T follicular helper cell (primary cell): ENCODE results near the gene CABP4.
"Not testable (repeated sequence)": the region's sequence is repeated elsewhere in the genome, so short reads cannot be mapped to it uniquely, and the experiment has no call there.

Source experiments
- DNase-seq: peaks from one replicate; pipeline ENCODE4 v3.0.0-alpha.2; 2020; ENCODE audit warnings: low read depth

The CABP4 gene

DNA sequence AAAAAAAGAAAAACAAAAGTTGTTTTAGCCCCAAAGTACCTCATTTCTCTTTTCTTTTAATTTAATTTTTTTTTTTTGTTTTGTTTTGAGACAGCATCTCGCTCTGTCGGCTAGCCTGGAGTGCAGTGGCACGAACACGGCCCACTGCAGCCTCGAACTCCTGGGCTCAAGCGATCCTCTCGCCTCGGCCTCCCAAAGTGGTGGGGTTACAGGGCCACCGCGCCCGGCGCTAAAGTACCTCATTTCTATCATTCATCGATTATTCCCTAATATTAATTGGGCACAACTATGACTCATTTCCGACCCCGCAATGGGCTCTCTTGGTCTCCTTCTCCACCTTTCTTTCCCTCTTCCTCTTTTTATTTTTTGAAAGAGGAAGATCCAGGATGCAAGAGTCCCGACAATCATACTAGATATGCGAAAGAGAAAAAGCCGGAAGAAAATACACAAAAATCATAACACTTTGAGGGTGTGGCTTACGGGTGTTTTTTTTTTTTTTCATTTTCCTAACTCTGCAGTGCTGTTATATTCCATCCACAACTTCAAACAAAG is 27.2 kb downstream of the CABP4 start:
- DNase-seq = no peak

- DNase-seq = peak; percentile 97
Observed at GRCh38 chr11:67482827-67483798, 28.0 kb downstream of the CABP4 start, which contains the start of gene AIP. Gene AIP, plus strand, starts transcription at chr11:67483026. Its CDS starts 133 bp downstream, at chr11:67483159.

DNA sequence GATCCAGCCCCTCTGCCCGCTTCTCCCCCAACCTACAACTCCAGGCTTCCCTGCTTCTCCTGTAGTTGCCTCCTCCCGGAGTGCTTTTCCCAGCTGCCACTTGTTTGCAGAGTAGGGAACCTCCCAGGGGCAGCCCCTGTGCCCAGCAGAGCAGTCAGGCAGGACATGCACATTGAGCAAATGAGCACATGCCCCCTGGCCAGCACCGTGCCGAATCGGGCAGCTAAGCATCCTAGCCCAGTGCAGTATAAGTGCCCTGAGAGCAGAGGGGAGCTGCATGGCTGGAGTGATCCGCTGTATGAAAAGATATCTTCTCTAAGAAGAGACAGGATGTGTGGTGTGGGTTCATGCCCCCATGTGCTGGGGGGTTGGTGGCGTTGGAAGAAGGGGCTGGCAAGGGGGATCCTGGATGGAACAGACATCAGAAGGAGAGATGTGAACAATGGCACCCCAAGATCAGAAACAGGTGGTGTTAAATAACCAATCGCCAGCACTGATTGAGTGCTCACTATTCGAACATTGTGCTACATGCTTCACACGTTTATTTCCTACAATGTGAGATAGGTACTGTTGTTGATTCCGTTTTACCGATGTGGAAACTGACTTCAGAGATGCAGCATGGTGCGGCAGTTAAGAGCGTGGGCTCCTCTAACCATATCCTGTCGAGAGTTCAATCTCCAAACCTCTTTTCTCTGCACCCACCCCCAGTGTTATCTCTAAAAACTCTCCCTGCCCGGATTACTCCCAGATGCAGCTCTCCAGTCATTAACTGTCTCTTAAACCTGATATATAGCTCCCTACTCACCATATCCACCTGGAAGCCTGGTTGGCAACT is 28.9 kb downstream of the CABP4 start:
- DNase-seq = no peak

GRCh38 chr11:67484847-67485311 is 29.7 kb downstream of the CABP4 start:
- no peak for DNase-seq

- not testable (repeated sequence) for DNase-seq
Observed at GRCh38 chr11:67485873-67486361, 30.8 kb downstream of the CABP4 start.

GRCh38 chr11:67486481-67487195 is 31.5 kb downstream of the CABP4 start:
- DNase-seq = no peak

DNA sequence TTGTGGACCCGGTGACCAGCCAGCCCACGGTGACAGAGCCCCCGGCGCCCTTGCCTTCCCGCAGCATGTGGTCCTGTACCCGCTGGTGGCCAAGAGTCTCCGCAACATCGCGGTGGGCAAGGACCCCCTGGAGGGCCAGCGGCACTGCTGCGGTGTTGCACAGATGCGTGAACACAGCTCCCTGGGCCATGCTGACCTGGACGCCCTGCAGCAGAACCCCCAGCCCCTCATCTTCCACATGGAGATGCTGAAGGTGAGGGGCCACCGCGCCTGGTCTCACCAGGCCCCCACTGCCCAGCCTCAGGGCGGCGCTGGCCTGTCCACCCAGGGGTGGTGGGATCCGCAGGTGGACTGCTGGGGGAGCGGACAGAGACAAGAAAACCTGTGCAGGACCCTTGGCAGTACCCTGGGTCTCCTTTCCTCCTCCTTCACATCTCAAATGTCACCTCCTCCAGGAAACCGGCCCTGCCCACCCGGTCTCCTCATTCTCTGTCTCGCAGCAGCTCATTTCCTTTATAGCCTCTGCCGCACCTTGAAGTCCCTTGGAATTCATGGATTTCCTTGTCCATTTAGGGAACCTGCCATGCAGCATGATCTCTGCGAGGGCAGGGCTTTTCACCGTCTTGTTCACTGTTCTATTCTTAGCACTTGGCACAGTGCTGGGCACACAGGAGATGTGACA is 34.2 kb downstream of the CABP4 start:
- no peak for DNase-seq

DNA sequence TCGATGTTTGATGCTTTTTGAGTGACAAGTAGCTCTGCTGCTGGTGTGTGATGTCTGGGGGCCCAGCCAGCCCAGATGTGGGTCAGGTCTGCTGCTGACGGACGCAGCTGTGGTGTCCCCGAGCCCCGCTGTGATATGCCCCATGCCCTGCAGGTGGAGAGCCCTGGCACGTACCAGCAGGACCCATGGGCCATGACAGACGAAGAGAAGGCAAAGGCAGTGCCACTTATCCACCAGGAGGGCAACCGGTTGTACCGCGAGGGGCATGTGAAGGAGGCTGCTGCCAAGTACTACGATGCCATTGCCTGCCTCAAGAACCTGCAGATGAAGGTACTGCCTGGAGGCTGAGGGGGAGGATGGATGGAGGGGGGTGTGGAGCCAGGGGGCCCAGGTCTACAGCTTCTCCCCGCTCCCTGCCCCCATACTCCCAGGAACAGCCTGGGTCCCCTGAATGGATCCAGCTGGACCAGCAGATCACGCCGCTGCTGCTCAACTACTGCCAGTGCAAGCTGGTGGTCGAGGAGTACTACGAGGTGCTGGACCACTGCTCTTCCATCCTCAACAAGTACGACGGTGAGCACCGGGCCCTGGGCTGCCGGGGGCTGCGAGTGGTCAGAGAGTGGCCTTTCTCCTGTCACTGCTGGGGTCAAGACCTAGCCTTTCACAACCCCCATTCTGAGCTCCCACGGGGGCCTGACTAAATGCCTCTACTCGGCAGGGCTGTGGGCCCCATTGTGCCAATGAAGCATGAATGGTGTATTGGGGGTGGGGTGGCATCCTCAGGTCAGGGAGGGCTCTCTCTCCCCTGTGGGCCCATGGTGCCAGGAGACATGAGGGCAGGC is 35.0 kb downstream of the CABP4 start:
- DNase-seq = no peak

DNA sequence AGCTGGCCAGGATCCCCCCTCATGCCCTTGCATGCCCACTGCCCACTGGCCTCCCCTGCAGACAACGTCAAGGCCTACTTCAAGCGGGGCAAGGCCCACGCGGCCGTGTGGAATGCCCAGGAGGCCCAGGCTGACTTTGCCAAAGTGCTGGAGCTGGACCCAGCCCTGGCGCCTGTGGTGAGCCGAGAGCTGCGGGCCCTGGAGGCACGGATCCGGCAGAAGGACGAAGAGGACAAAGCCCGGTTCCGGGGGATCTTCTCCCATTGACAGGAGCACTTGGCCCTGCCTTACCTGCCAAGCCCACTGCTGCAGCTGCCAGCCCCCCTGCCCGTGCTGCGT is 35.5 kb downstream of the CABP4 start:
- no peak for DNase-seq

DNA sequence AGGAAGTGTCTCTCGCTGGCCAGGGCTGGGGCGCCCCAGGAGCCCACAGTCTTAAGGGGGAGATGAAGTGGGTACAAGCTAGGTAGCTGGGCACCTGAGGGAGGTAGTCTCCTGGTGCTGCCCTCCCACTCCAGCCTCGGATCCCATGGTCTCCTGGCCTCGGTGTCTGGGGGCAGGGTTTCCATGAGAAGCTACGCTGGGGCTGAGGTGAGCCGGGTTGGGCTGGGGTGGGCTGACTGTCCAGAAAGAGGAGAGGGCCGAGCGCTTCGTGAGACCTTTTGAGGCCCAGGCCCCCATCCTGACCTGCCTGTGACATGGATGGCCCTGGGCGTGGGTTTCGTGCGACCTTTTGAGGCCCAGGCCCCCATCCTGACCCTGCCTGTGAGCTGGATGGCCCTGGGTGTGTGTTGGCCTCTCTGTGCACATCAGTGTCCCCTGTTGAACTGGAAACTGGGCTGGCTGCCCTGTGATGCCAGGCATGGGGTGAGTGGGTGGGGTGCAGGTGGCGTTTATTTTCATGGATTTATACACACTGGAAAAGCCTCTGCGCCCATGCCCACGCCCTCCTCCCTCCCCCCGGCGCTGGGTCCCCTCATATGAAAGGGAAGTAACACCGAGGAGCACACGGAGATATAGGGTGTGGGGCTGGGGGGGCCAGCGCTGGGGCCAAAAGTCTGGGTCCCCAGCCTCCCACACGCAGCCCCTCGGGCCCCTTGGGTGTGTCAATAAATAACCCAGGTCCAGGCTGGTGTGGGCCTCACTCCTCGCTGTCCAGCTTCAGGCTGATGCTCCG is 36.3 kb downstream of the CABP4 start:
- no peak for DNase-seq

GRCh38 chr11:67492069-67492727 is 37.0 kb downstream of the CABP4 start:
- no peak for DNase-seq

- DNase-seq = no peak
Observed at GRCh38 chr11:67492801-67493547, 37.8 kb downstream of the CABP4 start.

- no peak for DNase-seq
Observed at GRCh38 chr11:67493548-67494370, 38.6 kb downstream of the CABP4 start.

- DNase-seq = no peak
Observed at GRCh38 chr11:67494371-67495233, 39.4 kb downstream of the CABP4 start.

DNA sequence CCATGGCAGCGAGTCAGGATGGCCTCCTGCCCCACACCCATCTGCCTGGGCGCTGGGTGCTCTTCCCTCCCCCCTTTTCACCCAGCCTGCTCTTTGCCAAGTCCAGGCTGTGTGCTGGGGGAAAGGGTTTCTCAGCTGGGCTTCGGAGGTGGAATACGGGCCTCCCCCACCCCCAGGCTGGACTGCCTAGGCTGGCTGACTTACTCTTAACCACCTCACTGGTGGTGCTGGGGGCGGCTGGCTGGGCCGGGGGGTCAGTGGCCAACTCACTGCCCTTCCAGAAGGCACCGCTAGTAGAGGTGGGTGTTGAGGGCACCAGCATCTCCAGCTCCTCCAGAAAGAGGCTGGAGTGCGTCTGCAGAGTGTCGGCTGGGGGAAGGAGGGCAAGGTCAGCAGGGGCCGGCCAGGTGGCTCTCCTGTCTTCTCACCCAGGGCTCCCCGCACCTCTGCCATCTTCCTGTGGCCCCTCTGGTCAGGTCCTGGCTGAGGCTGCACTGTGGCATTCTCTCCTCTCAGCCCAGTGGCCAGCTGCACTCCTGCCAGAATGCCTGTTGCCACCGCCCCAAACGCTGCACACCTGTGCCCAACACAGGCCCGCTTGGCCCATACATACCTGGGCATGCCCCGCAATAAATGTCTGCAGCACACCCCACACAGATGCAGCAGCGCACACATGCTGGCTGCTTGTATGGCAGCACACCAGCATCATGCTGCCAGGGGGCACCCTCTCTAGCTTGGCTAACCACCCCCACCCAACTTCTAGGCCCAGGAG is 40.3 kb downstream of the CABP4 start:
- no peak for DNase-seq
